ENCODE measurements around the gene ZNF281.

- TF ChIP-seq EZH2 (IDR thresholded peaks at IDR 0.05; ENCODE audit: insufficient read depth, poor library complexity, severe bottlenecking) (no peak), EZH2phosphoT487 (IDR thresholded peaks at IDR 0.05; ENCODE audit: insufficient read depth, low read depth) (no peak)
Observed at GRCh38 chr1:200372885-200373181, 37.0 kb downstream of the ZNF281 start.
